ENCODE results near the gene SFTPD. TPM values are rescaled to one million over a fixed set of nuclear protein-coding genes. Genes with fewer than 3 reads are reported as not detected.
"Not testable (repeated sequence)": the region's sequence is repeated elsewhere in the genome, so short reads cannot be mapped to it uniquely, and the experiment has no call there.

The SFTPD gene
- total and polyA plus RNA-seq, 10 donors: 0.15 to 0.33 (median 0.19) TPM; not detected in 7

- Histone ChIP-seq H3K9me3 (no peaks in the 10 kb centered on the region), H3K4me3 (no peak overlapping the region), H3K27ac (no peak overlapping the region), H3K27me3 (replicated peaks in 1 of 7) (peaks cover 0 to 6% (median 1%) of the 10 kb centered on the region in 7 donors), H3K36me3 (no peaks in the 10 kb centered on the region), H3K4me1 (peaks cover 0 to 1% (median 0%) of the 10 kb centered on the region in 6 donors)
- intact Hi-C loops (cut with DNase I; ENCODE audit: low total_unique reads): no loop called here
- DNase-seq: no peak
- WGBS, 5 donors: 85 to 93% (median 90%) methylated on average over 3 of the region's 3 CpGs
- TF ChIP-seq POLR2A (IDR thresholded peaks at IDR 0.05) (no peak), CTCF (IDR thresholded peaks at IDR 0.05 in 8 of 11, conservative IDR thresholded peaks at IDR 0.05 in 3 of 11) (no peak), POLR2AphosphoS5 (IDR thresholded peaks at IDR 0.05) (no peak)
These were observed 50.1 kb downstream of the SFTPD start for GRCh38 chr10:79898597-79899325.

- H3K27me3 ChIP-seq (replicated peaks in 1 of 7); DNase-seq; H3K9me3 ChIP-seq; H3K36me3 ChIP-seq; H3K27ac ChIP-seq; intact Hi-C loops (cut with DNase I; ENCODE audit: low total_unique reads); H3K4me3 ChIP-seq; H3K4me1 ChIP-seq: not testable (repeated sequence)
- 89 to 96% (median 94%) methylated on average over 17 of the region's 17 CpGs for WGBS, 5 donors
These were observed 56.0 kb downstream of the SFTPD start for GRCh38 chr10:79892896-79893295.

GRCh38 chr10:79890469-79890868 is 58.4 kb downstream of the SFTPD start:
- Histone ChIP-seq H3K36me3 (no peaks in the 10 kb centered on the region), H3K27me3 (replicated peaks in 1 of 7) (no peaks in the 10 kb centered on the region), H3K9me3 (no peaks in the 10 kb centered on the region), H3K4me3 (no peak overlapping the region), H3K27ac (no peak overlapping the region), H3K4me1 (no peaks in the 10 kb centered on the region)
- DNase-seq: no peak
- no peak for TF ChIP-seq POLR2A (IDR thresholded peaks at IDR 0.05)
- TF ChIP-seq CTCF (IDR thresholded peaks at IDR 0.05 in 8 of 11, conservative IDR thresholded peaks at IDR 0.05 in 3 of 11): no peak
- TF ChIP-seq POLR2AphosphoS5 (IDR thresholded peaks at IDR 0.05): no peak
- intact Hi-C loops (cut with DNase I; ENCODE audit: low total_unique reads): no loop called here
- WGBS, 5 donors: 65 to 78% (median 70%) methylated on average over 1 of the region's 1 CpG

- H3K27ac ChIP-seq; H3K36me3 ChIP-seq; H3K4me3 ChIP-seq; intact Hi-C loops (cut with DNase I; ENCODE audit: low total_unique reads); H3K9me3 ChIP-seq; H3K27me3 ChIP-seq (replicated peaks in 1 of 7); H3K4me1 ChIP-seq; DNase-seq: not testable (repeated sequence)
- WGBS, 5 donors: 25 to 51% (median 43%) methylated on average over 2 of the region's 2 CpGs
These were observed 59.9 kb downstream of the SFTPD start for GRCh38 chr10:79888984-79889383.

Other genes with a start within 250 kb of the SFTPD start
- gene NUTM2B, start 245.9 kb downstream of the SFTPD start, total RNA-seq: 1 to 10 TPM in 6 of 7 donors, under 1 TPM in 1; 0.33 to 2.7 (median 1.3) TPM
- 1 to 10 TPM in 1 of 3 donors, under 1 TPM in 2; 0.03 to 4.3 (median 0.57) TPM for gene NUTM2B, start 245.9 kb downstream of the SFTPD start, polyA plus RNA-seq
- under 1 TPM in 1 of 7 donors, not detected in 6; 0.98 TPM for gene NUTM2E, start 122.4 kb downstream of the SFTPD start, total RNA-seq
- gene NUTM2E, start 122.4 kb downstream of the SFTPD start, polyA plus RNA-seq: under 1 TPM; 0.10 to 0.73 (median 0.63) TPM
- 10 to 100 TPM in 5 of 7 donors, 1 to 10 TPM in 2; 8.9 to 14.8 (median 11.3) TPM for gene TMEM254, start 129.6 kb upstream of the SFTPD start, total RNA-seq
- gene TMEM254, start 129.6 kb upstream of the SFTPD start, polyA plus RNA-seq: 10 to 100 TPM in 1 of 3 donors, 1 to 10 TPM in 2; 6.9 to 10.2 (median 9.6) TPM
- 1 to 10 TPM in 6 of 7 donors, not detected in 1; 1.0 to 3.8 (median 2.0) TPM for gene PLAC9, start 183.6 kb upstream of the SFTPD start, total RNA-seq
- gene PLAC9, start 183.6 kb upstream of the SFTPD start, polyA plus RNA-seq: 1 to 10 TPM; 5.6 to 8.0 (median 6.7) TPM

Data from spleen (tissue), 11 donors.